GM15510 (cell line): ENCODE data around the gene TNP2.
A peak's percentile ranks its signal among the peaks of the same experiment; 100 is the strongest.

Experiments used
- POLR2A ChIP-seq: IDR thresholded peaks from 3 replicates; pipeline ENCODE4 v1.6.1; 2011; ENCODE audit warnings: borderline replicate concordance; ENCODE audit not compliant: insufficient read length; ENCODE audit errors: extremely low read depth

TNP2 gene

DNA sequence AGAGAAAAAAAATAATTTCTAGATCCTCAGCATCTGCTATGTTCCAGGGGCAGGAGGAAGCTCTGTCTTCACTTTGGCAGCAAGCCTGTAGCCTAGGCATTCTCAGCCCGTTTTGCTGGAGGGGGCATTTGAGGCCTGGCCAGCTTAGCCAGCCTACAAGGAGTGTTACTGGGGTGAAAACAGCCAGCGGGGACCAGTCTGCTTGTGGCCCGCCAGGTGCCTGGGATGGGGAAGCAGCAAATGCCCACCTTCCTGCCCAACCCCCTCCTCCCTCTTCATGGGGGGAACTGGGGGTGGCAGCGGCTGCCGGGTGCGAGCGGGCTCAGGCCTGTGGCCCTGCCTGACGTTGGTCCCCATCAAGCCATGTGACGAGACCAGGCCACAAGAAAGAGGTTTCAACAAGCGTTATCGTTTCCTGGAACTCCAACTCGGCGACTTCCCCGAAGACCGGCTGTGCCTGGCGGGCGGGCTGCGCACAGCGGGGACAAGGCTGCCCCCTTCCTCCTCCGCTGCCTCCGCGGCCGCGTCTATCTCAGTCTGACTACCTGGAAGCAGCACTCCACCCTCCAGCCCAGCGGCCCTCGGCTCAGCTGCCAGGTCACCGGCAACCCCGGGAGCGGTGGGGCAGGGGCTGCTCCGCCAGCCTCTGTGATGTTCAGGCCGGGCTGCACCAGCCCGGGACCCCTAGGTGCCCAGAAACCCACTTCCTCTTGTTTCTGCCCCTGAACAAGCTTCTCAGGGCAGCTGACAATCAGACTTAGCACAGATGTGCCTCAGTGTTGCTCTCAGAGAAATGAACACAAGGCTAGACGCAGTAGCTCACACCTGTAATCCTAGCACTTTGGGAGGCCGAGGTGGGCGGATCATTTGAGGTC lies 36.0 kb downstream of the TNP2 start:
- no peak for TF ChIP-seq POLR2A

DNA sequence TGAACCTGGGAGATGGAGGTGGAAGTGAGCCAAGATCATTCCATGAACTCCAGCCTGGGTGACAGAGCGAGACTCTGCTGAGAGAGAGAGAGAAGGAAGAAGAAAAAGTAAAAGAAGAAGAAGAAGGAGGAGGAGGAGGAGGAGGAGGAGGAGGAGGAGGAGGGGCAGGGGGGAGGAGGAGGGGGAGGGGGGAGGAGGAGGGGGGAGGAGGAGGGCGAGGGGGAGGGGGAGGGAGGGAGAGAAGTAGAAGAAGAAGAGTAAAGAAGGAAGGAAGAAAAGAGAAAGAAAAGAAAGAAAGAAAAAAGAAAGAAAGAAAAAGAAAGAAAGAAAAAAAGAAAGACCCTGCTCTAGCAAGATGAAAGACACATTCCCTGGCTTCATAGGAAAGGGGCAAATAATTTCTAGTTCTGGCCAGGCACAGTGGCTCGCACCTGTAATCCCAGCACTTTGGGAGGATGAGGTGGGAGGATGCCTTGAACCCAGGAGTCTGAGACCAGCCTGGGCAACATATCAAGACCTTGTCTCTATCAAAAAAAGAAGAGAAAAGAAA lies 36.7 kb downstream of the TNP2 start:
- no peak for TF ChIP-seq POLR2A

DNA sequence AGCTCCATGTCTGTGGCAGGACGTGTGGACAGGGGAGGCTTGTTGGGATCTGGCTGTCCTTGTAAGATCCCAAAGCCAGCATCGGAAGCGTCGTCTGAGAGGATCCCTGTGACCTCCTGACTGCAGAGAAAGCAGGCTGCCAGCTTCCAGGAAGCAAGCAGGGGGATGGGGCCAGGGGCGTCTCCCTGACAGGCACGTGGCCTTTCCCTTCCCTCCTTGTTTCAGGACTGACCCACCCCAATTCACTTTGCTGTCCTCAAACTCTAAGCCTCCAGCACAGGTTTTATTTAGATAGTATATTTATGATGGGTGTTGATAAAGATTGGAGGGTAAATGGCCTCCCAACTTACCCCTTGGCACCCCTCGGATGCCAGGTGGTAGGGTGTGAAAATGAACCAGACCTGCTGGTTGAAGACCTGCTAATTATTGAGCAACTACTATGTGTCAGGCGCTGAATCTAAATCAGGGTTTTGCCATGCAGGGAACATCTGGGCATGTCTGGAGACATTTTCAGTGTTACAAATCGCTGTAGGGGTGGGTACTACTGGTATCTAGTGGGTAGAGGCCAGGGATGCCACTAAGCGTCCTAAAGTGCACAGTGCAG lies 37.7 kb downstream of the TNP2 start:
- TF ChIP-seq POLR2A, result no peak

DNA sequence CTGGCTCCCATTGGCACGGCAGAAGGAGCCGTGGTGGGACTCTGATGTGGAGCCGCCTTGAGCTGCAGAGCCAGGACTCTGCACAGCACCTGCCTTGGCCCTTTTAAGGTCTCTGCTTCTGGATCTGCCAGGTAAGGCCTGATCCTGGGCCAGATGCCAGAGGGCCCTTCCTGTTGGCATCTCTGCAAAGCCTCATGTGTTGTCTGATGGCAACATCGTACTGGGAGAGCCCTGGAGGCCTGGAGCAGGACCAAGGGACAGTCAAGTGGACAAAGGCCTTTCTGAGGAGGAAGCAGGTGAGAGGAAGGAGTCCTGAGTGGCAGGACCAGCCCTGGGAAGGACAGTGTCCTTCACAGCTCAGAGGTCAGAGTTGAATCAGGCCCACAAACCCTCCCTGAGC lies 39.2 kb downstream of the TNP2 start:
- no peak for TF ChIP-seq POLR2A

DNA sequence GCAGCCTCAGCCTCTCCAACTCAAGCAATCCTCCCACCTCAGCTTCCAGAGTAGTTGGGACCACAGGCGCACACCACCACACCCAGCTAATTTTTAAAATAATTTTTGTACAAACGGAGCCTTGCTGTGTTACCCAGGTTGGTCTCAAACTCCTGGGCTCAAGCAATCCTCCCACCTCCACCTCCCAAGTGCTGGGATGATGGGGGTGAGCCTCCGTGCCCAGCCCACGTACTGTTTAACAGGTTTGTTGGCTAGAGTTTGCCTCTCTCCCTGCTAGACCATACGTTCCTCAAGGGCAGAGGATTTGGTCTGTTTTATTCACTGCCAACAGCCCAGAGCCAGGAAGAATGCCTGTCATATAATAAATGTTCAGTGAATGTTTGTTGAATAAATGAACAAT lies 39.7 kb downstream of the TNP2 start:
- no peak for TF ChIP-seq POLR2A

DNA sequence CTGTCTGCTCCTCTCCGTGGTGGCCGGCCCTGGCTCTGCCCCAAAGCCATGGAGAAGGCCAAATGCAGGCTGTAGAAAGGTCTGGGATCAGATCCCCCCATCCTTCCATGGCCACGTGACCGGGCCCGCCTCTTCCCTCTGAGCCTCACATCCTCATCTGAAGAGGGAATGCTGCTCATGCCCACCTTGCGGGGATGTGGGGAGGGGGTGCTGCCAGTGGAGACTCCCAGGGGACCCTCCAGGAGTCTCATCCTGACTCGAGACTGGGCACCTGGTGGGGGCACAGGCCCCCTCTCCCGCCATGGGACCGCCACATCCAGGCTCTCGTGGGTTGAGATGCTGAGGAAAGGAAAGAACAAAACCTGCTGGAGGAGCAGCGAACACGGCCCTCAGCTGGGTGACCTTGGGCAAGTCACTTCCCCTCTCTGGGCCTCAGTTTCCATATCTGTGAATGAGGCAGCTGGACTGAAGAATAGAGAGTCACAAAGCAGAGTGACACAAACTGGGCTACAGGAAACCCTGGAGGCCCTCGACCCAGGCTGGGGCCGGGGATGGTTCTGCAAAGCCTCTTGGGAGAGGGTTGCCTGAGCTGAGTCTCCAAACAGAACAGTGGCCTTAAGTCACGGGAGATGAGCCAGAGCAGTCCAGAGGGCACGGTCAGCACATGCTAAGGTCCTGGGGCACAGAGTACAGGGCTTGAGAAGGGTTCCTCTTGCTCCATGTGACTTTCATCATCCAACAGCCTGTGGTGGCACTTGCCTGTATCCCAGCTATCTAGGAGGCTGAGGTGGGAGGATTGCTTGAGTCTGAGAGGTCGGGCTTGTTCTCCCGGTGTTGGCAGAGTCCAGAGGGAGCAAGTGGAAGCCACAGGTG lies 43.2 kb downstream of the TNP2 start:
- TF ChIP-seq POLR2A, result no peak

DNA sequence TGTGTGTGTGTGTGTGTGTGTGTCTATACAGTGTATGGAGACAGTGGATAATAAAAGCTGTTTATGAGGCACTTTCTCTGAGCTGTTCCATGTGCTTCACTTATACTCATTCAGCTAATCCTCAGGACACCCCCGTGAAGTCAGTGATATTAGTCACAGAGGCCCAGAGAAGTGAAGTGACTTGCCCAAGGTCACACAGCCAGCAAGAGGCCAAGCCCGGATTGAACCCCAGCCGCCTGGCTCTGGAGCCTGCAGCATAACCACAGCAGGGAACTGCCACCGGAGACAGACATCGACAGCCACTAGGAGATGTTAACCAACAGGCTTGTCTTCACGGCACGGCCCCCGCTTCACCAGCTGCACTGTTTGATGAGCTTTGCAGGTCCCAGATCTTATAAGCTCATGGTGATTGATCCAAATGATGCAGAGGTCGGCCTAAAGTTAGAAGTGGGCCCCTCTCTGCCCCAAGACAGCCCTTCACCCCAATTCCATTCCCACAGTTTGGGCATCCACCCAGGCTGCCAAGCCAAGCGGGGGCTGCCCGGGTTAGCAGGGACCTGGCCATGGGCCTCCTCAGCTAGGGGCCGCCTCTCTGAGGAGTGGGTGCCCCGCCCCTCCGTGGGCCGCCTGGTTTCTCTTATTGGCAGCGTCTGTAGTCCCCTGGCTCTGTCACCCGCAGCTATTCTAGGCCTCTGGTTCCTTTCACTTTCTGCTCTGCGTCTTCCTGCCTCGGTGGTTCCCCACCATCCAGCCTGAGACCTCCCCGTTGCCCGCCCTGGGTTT lies 44.0 kb downstream of the TNP2 start:
- TF ChIP-seq POLR2A, result peak; percentile 33

DNA sequence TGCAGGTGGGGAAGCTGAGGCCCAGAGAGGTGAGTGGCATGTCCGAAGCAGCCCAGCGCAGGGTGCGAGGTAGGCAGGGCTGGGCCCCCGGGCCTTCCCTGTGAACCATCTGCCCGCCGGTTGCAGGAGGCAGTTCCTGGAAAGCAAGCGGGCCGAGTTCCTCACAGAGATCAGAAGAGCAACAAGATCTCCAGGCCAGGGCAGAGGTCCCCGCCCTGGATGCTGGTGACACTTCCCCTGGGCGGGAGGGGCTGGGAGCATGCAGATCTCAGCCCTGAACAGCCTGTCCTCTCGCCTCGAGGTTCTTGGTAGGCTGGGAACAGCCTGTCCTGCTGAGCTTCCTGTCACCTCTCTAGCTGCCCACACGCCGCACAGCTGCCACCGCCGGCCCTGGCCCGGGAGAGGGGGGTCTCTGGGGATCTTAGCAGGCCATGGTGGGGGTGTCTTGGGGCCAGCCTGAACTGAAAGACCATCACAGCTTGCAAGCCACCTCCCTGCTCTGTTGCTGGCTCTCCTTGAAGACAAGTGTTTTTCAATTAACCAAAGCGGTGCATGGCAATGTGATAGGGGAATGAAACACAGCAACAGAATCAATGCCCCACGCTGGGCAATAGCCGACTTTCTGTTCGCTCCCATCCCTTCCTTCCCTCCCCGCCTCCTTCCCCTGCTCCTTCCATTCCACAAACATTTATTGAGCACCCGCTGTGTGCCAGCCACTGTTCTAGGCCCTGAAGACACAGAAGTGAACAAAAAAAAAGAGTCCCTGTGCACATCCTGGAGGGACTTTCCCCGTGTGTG lies 44.8 kb downstream of the TNP2 start:
- peak; percentile 34 for TF ChIP-seq POLR2A

DNA sequence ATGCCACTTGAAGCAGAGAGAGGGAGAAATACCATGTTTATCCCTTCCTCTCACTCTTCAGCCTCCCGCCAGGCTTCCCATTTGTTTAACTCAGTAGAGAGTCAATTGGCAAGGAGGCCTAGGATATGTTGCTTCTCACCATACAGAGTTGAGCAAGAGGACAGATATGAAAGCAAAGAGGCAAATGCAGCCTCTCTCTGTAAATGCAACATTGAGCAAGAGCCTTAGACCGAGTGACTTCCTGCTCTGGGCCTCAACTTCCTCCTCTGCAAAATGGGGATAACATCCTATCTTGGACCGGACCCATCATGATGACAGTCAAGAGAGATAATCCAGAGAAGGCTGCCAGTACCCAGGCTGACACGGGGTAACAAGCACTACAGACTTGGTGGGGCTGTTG lies 49.9 kb downstream of the TNP2 start:
- no peak for TF ChIP-seq POLR2A

DNA sequence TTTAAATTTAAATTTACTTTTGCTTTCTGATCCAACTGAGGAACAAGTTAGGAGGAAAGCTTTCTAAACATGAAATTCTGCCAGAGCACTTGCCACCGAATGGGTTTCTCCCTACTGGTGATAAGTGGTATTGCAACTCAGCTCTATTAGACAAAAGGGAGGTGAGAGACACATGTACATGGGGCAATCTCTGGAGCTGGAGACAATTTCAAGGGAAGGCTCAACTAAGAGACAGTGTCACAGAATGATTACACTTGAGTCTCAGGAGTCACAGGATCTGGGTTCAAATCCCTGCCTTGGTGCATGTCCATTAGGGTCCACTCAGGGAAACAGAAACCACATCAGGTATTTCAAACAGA lies 50.5 kb downstream of the TNP2 start:
- TF ChIP-seq POLR2A, result no peak
